CD14-positive monocyte (primary cell): Measurements from ENCODE around the gene NKX1-1. TPM values are rescaled to one million over a fixed set of nuclear protein-coding genes. Genes with fewer than 3 reads are reported as not detected.

Experiments
- DNase-seq, 3 donors: peaks; one replicate each; pipeline ENCODE4 v3.0.0-alpha.2; 2011 to 2022
- H2AFZ ChIP-seq: 2 replicates; pipeline ENCODE4 v1.6.0; 2012; ENCODE audit warnings: mild to moderate bottlenecking, low read depth, low read length, inconsistent platforms; ENCODE audit not compliant: insufficient read depth, poor library complexity, severe bottlenecking
- H3K27ac ChIP-seq, 2 donors: 1 replicate in 1 of 2; 2 replicates in 1 of 2; pipeline ENCODE4 v1.5.1; 2012 to 2013; ENCODE audit warnings: low read length in 2 of 2, control low read depth in 1 of 2, inconsistent platforms in 1 of 2, low read depth in 1 of 2, mild to moderate bottlenecking in 1 of 2
- H3K27me3 ChIP-seq, 2 donors: one replicate each; pipeline versions ENCODE4 v1.6.0 to v1.6.1; 2011 to 2013; ENCODE audit warnings: low read length in 2 of 2; ENCODE audit not compliant: control insufficient read depth in 2 of 2, insufficient read depth in 2 of 2
- H3K36me3 ChIP-seq, 2 donors: replicated peaks in 1 of 2; 1 replicate in 1 of 2; 2 replicates in 1 of 2; pipeline versions ENCODE4 v1.5.1 to v1.6.1; 2012 to 2013; ENCODE audit warnings: low read length in 2 of 2, control low read depth in 1 of 2, inconsistent platforms in 1 of 2, mild to moderate bottlenecking in 1 of 2; ENCODE audit not compliant: insufficient read depth in 2 of 2, control insufficient read depth in 1 of 2
- H3K4me1 ChIP-seq, 2 donors: 1 replicate in 1 of 2; 2 replicates in 1 of 2; pipeline versions ENCODE4 v1.5.1 to v1.6.1; 2012 to 2013; ENCODE audit warnings: low read length in 2 of 2, control low read depth in 1 of 2, inconsistent platforms in 1 of 2, mild to moderate bottlenecking in 1 of 2, moderate library complexity in 1 of 2; ENCODE audit not compliant: insufficient read depth in 2 of 2, control insufficient read depth in 1 of 2
- H3K4me2 ChIP-seq: replicated peaks from 2 replicates; pipeline ENCODE3; 2012; ENCODE audit warnings: low read length, moderate library complexity, mild to moderate bottlenecking; ENCODE audit not compliant: poor library complexity, severe bottlenecking; ENCODE audit errors: extremely low read depth
- H3K4me3 ChIP-seq, 3 experiments: fragments of 200-600 bp in 1 of 3; sonication (generic) in 1 of 3; replicated peaks in 1 of 3; 1 replicate in 2 of 3; 2 replicates in 1 of 3; pipeline ENCODE4 v1.5.1; 2011 to 2013; ENCODE audit warnings: low read length in 3 of 3, mild to moderate bottlenecking in 3 of 3, control low read depth in 2 of 3, low read depth in 2 of 3, inconsistent platforms in 1 of 3, moderate library complexity in 1 of 3
- H3K79me2 ChIP-seq: 2 replicates; pipeline ENCODE4 v1.6.0; 2012; ENCODE audit warnings: mild to moderate bottlenecking, control low read depth, inconsistent platforms, low read length, moderate library complexity; ENCODE audit not compliant: insufficient read depth
- H3K9ac ChIP-seq: 2 replicates; pipeline ENCODE4 v1.6.0; 2017; ENCODE audit warnings: low read length, mild to moderate bottlenecking; ENCODE audit not compliant: insufficient read depth, poor library complexity, severe bottlenecking
- H3K9me3 ChIP-seq, 2 donors: replicated peaks in 1 of 2; 1 replicate in 1 of 2; 2 replicates in 1 of 2; pipeline versions ENCODE4 v1.5.1 to v1.6.1; 2012 to 2013; ENCODE audit warnings: low read length in 2 of 2, control low read depth in 1 of 2; ENCODE audit not compliant: control insufficient read depth in 1 of 2, insufficient read depth in 1 of 2
- H4K20me1 ChIP-seq: 2 replicates; pipeline ENCODE4 v1.6.0; 2012; ENCODE audit warnings: mild to moderate bottlenecking, low read length, control low read depth, moderate library complexity; ENCODE audit not compliant: insufficient read depth
- H3K27ac Mint-ChIP-seq, 7 donors: one replicate each; pipeline ENCODE4 v1.8.0; 2020; ENCODE audit warnings: mild to moderate bottlenecking in 7 of 7, mixed read lengths in 7 of 7, moderate library complexity in 6 of 7, inconsistent platforms in 2 of 7
- H3K27me3 Mint-ChIP-seq, 3 donors: one replicate each; pipeline ENCODE4 v1.8.0; 2021 to 2022; ENCODE audit warnings: low read depth in 3 of 3, mild to moderate bottlenecking in 3 of 3, mixed read lengths in 3 of 3, moderate library complexity in 3 of 3, inconsistent platforms in 1 of 3
- H3K36me3 Mint-ChIP-seq, 2 donors: one replicate each; pipeline ENCODE4 v1.8.0; 2020; ENCODE audit warnings: mixed read lengths in 2 of 2, inconsistent platforms in 1 of 2, mild to moderate bottlenecking in 1 of 2
- H3K4me1 Mint-ChIP-seq: one replicate; pipeline ENCODE4 v1.8.0; 2020; ENCODE audit warnings: mild to moderate bottlenecking, mixed read lengths
- H3K4me3 Mint-ChIP-seq, 2 donors: one replicate each; pipeline ENCODE4 v1.8.0; 2020; ENCODE audit warnings: mild to moderate bottlenecking in 2 of 2, mixed read lengths in 2 of 2, moderate library complexity in 1 of 2
- H3K9me3 Mint-ChIP-seq, 7 donors: one replicate each; pipeline ENCODE4 v1.8.0; 2020 to 2022; ENCODE audit warnings: mixed read lengths in 7 of 7, mild to moderate bottlenecking in 6 of 7, moderate library complexity in 6 of 7, inconsistent platforms in 2 of 7
- CTCF ChIP-seq: fragments of 200-600 bp; IDR thresholded peaks from one replicate; pipeline ENCODE4 v1.8.0; 2022; ENCODE audit warnings: antibody characterized with exemption, mild to moderate bottlenecking
- WGBS: methylation state at CpG from one replicate; pipeline ENCODE4 v1.1.5; 2013; ENCODE audit warnings: missing lambda C conversion rate; ENCODE audit not compliant: insufficient coverage; 5-methylcytosine and 5-hydroxymethylcytosine counted together
- intact Hi-C, 2 donors: fragments of 100-400 bp; cut with micrococcal nuclease; formaldehyde crosslinking; loops; one replicate each; pipeline versions ENCODE4 v1.15.0 to v1.15.1; 2023
- polyA plus RNA-seq, 3 donors: library from polyadenylated mRNA; depleted of rRNA in 1 of 3; unstranded in 2 of 3; stranded (reverse) in 1 of 3; fragments of 300-500 nt in 2 of 3; fragments of >200 nt in 1 of 3; fragmentation: Illumina TruSeq in 2 of 3; gene quantifications; 1 replicate in 2 of 3; 2 replicates in 1 of 3; pipeline ENCODE4 v1.2.3, GENCODE V29; 2012 to 2021

Gene NKX1-1
- polyA plus RNA-seq, 3 donors = not detected

GRCh38 chr4:1381181-1381621 is 25.0 kb downstream of the NKX1-1 start:
- H3K27me3 Mint-ChIP-seq = no peaks in the 10 kb centered on the region
- no peak overlapping the region for H3K27ac Mint-ChIP-seq
- H3K4me2 ChIP-seq = no peak overlapping the region
- 100% methylated on average over 10 of the region's 12 CpGs for WGBS
- no peaks in the 10 kb centered on the region for H4K20me1 ChIP-seq
- no peaks in the 10 kb centered on the region for H3K79me2 ChIP-seq
- no peaks in the 10 kb centered on the region for H3K9me3 ChIP-seq
- no peaks in the 10 kb centered on the region for H3K4me1 ChIP-seq
- intact Hi-C loops = no loop called here
- peaks cover 16 to 49% of the 10 kb centered on the region in 2 donors for H3K36me3 Mint-ChIP-seq
- no peak overlapping the region for H3K4me3 Mint-ChIP-seq
- no peaks in the 10 kb centered on the region for H3K4me1 Mint-ChIP-seq
- no peak overlapping the region for H3K9ac ChIP-seq
- no peak for DNase-seq
- H3K27ac ChIP-seq = no peak overlapping the region
- H3K27me3 ChIP-seq = no peaks in the 10 kb centered on the region
- no peak overlapping the region for H3K4me3 ChIP-seq
- H3K36me3 ChIP-seq = peaks cover 15 to 34% of the 10 kb centered on the region in 2 donors
- no peak for TF ChIP-seq CTCF
- no peak overlapping the region for H2AFZ ChIP-seq
- peaks cover 0 to 2% (median 0%) of the 10 kb centered on the region in 7 donors for H3K9me3 Mint-ChIP-seq

- DNase-seq = no peak
- Mint-ChIP-seq H3K27ac (peak overlapping the region in 1 of 7 donors; percentile 31), H3K36me3 (peaks cover 14 to 47% of the 10 kb centered on the region in 2 donors), H3K4me1 (no peaks in the 10 kb centered on the region), H3K4me3 (no peak overlapping the region), H3K27me3 (no peaks in the 10 kb centered on the region), H3K9me3 (peaks cover 0 to under 1% (median 0%) of the 10 kb centered on the region in 7 donors)
- Histone ChIP-seq H3K4me2 (no peak overlapping the region), H3K36me3 (peaks cover 18 to 34% of the 10 kb centered on the region in 2 donors), H2AFZ (no peak overlapping the region), H3K4me3 (no peak overlapping the region), H3K27me3 (no peaks in the 10 kb centered on the region), H3K9ac (no peak overlapping the region), H4K20me1 (no peaks in the 10 kb centered on the region), H3K79me2 (no peaks in the 10 kb centered on the region), H3K9me3 (no peaks in the 10 kb centered on the region), H3K4me1 (no peaks in the 10 kb centered on the region), H3K27ac (no peak overlapping the region)
- WGBS = 92% methylated on average over 36 of the region's 36 CpGs
- TF ChIP-seq CTCF = no peak
- intact Hi-C loops = no loop called here
Observed at GRCh38 chr4:1380368-1381151, 25.7 kb downstream of the NKX1-1 start.
